ENCODE data around the gene ABHD12. TPM values are rescaled to one million over a fixed set of nuclear protein-coding genes. Genes with fewer than 3 reads are reported as not detected.
"Not testable (repeated sequence)": the region's sequence is repeated elsewhere in the genome, so short reads cannot be mapped to it uniquely, and the experiment has no call there.

The ABHD12 gene
- total RNA-seq, 2 experiments from 2014 or later: 24.7 to 24.8 TPM

- POLR2A ChIA-PET: no interaction called here
- CTCF ChIA-PET: no interaction called here
These were observed 29.9 kb downstream of the ABHD12 start for GRCh38 chr20:25360631-25361286.

GRCh38 chr20:25356271-25356933 lies 34.2 kb downstream of the ABHD12 start:
- POLR2A ChIA-PET: no interaction called here
- CTCF ChIA-PET: interaction anchor here (0.8 kb wide), 1 partner anchor 9 kb away, joined by 3 read pairs; no protein-coding TSS in a partner anchor

- POLR2A ChIA-PET: no interaction called here
- CTCF ChIA-PET: interaction anchor here (0.8 kb wide), 1 partner anchor 8 kb away, joined by 3 read pairs; no protein-coding TSS in a partner anchor
These were observed 34.8 kb downstream of the ABHD12 start for GRCh38 chr20:25355866-25356265.

GRCh38 chr20:25355011-25355595 lies 35.5 kb downstream of the ABHD12 start:
- CTCF ChIA-PET: interaction anchor here (0.8 kb wide), 1 partner anchor 7 kb away, joined by 3 read pairs; no protein-coding TSS in a partner anchor
- POLR2A ChIA-PET: no interaction called here

- CTCF ChIA-PET: no interaction called here
- POLR2A ChIA-PET: no interaction called here
These were observed 36.6 kb downstream of the ABHD12 start for GRCh38 chr20:25353747-25354705.

- ChIA-PET POLR2A (no interaction called here), CTCF (no interaction called here)
These were observed 37.3 kb downstream of the ABHD12 start for GRCh38 chr20:25353353-25353746.

GRCh38 chr20:25352746-25353145 lies 37.9 kb downstream of the ABHD12 start:
- POLR2A ChIA-PET: no interaction called here
- CTCF ChIA-PET: no interaction called here

GRCh38 chr20:25351024-25351360 lies 39.6 kb downstream of the ABHD12 start:
- ChIA-PET POLR2A (no interaction called here), CTCF (no interaction called here)

GRCh38 chr20:25346349-25346748 lies 44.3 kb downstream of the ABHD12 start:
- ChIA-PET CTCF (no interaction called here), POLR2A (no interaction called here)

- POLR2A ChIA-PET: no interaction called here
- CTCF ChIA-PET: no interaction called here
These were observed 44.9 kb downstream of the ABHD12 start for GRCh38 chr20:25345721-25346120.

- ChIA-PET POLR2A (no interaction called here), CTCF (no interaction called here)
These were observed 46.0 kb downstream of the ABHD12 start for GRCh38 chr20:25344634-25345033.

GRCh38 chr20:25341716-25342680 lies 48.6 kb downstream of the ABHD12 start:
- CTCF ChIA-PET: interaction anchor here (0.6 to 0.7 kb wide), 2 partner anchors 21 to 68 kb away, joined by 3 read pairs; no protein-coding TSS in a partner anchor
- POLR2A ChIA-PET: no interaction called here

- ChIA-PET POLR2A (no interaction called here), CTCF (no interaction called here)
These were observed 50.3 kb downstream of the ABHD12 start for GRCh38 chr20:25340380-25340779.

GRCh38 chr20:25339608-25340007 lies 51.0 kb downstream of the ABHD12 start:
- ChIA-PET POLR2A (no interaction called here), CTCF (interaction anchor here (0.7 to 1.2 kb wide), 2 partner anchors 59 to 268 kb away, joined by 3 to 4 read pairs; no protein-coding TSS in a partner anchor)

GRCh38 chr20:25338112-25339023 lies 52.3 kb downstream of the ABHD12 start:
- ChIA-PET POLR2A (no interaction called here), CTCF (interaction anchor here (0.7 to 1.2 kb wide), 2 partner anchors 61 to 269 kb away, joined by 3 to 4 read pairs; no protein-coding TSS in a partner anchor)

- CTCF ChIA-PET: no interaction called here
- POLR2A ChIA-PET: no interaction called here
These were observed 53.8 kb downstream of the ABHD12 start for GRCh38 chr20:25336561-25337422.

GRCh38 chr20:25334972-25335371 lies 55.7 kb downstream of the ABHD12 start:
- POLR2A ChIA-PET, CTCF ChIA-PET: not testable (repeated sequence)

Measured in activated CD8-positive, alpha-beta memory T cell treated with anti-CD3 and anti-CD28 coated beads for 36 hours (primary cell).